KOPT-K1 (cell line): ENCODE measurements around the gene FAM72B.
"Not testable (repeated sequence)": the region's sequence is repeated elsewhere in the genome, so short reads cannot be mapped to it uniquely, and the experiment has no call there.

Experiments
- H3K27ac ChIP-seq: fragments of 200-600 bp; sonication (generic); 2 replicates; pipeline ENCODE4 v1.5.1; 2016; ENCODE audit warnings: antibody characterized with exemption, mild to moderate bottlenecking, low read depth, low read length; ENCODE audit not compliant: poor library complexity, severe bottlenecking
- H3K36me3 ChIP-seq: fragments of 200-600 bp; sonication (generic); 2 replicates; pipeline ENCODE4 v1.5.1; 2017; ENCODE audit warnings: antibody characterized with exemption, mild to moderate bottlenecking, low read length, moderate library complexity; ENCODE audit not compliant: insufficient read depth
- H3K9me3 ChIP-seq: fragments of 200-600 bp; sonication (generic); 2 replicates; pipeline ENCODE4 v1.5.1; 2017; ENCODE audit warnings: antibody characterized with exemption, low read length, mild to moderate bottlenecking; ENCODE audit not compliant: insufficient read depth, poor library complexity, severe bottlenecking

FAM72B gene

DNA sequence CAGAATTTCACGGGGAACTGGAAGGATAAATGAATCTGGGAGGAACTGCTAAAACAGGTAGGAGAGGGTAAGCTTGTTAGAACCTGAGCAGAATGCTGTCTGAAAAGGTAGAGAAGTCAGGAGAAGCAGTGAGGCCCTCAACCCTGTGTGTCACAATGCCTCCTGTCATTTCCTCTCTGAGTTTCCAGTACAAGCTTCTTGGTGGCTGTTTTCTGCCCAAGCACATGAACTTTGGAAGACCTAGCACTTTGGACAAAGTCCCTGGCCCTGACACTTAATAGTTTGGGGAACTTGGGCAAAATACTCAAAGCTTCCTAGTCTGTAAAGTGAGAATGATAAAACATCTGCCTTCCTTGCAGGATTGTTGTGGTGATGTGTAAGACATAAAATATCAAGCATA is 52.6 kb downstream of the FAM72B start:
- H3K9me3 ChIP-seq, H3K27ac ChIP-seq, H3K36me3 ChIP-seq: not testable (repeated sequence)

DNA sequence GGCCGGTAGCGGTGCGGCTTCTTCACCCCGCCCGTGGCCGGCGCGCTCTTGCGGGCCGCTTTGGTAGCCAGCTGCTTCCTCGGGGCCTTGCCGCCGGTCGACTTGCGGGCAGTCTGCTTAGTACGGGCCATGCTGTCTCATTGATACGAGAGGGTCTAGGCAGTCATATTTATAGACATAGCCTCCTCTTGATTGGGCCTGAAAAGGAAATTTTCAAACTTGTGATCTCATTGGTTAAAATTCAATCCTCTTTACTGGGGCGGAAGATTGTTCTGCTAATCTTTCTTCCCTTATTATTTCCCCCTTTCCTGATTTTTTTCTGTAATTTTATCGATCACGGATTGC is 65.7 kb downstream of the FAM72B start:
- H3K27ac ChIP-seq, H3K36me3 ChIP-seq, H3K9me3 ChIP-seq: not testable (repeated sequence)
